Stimulated activated CD4-positive, alpha-beta T cell treated with anti-CD3 and anti-CD28 coated beads, Interleukin-4, amount 100 ng/mL, for 4 hours (primary cell): ENCODE measurements around the gene BRCA1.
"Not testable (repeated sequence)": the region's sequence is repeated elsewhere in the genome, so short reads cannot be mapped to it uniquely, and the experiment has no call there.

Experiments
- DNase-seq, 2 experiments: peaks; one replicate each; pipeline ENCODE4 v3.0.0-alpha.2; 2020

Gene BRCA1

DNA sequence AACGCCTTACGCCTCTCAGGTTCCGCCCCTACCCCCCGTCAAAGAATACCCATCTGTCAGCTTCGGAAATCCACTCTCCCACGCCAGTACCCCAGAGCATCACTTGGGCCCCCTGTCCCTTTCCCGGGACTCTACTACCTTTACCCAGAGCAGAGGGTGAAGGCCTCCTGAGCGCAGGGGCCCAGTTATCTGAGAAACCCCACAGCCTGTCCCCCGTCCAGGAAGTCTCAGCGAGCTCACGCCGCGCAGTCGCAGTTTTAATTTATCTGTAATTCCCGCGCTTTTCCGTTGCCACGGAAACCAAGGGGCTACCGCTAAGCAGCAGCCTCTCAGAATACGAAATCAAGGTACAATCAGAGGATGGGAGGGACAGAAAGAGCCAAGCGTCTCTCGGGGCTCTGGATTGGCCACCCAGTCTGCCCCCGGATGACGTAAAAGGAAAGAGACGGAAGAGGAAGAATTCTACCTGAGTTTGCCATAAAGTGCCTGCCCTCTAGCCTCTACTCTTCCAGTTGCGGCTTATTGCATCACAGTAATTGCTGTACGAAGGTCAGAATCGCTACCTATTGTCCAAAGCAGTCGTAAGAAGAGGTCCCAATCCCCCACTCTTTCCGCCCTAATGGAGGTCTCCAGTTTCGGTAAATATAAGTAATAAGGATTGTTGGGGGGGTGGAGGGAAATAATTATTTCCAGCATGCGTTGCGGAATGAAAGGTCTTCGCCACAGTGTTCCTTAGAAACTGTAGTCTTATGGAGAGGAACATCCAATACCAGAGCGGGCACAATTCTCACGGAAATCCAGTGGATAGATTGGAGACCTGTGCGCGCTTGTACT lies at the start of gene BRCA1:
Gene BRCA1, minus strand, starts transcription at position 232 of the 834 bp plus-strand sequence. CDS start 1,268 bp downstream, outside the sequence.
- peak; percentile 84 to 93 for DNase-seq

DNA sequence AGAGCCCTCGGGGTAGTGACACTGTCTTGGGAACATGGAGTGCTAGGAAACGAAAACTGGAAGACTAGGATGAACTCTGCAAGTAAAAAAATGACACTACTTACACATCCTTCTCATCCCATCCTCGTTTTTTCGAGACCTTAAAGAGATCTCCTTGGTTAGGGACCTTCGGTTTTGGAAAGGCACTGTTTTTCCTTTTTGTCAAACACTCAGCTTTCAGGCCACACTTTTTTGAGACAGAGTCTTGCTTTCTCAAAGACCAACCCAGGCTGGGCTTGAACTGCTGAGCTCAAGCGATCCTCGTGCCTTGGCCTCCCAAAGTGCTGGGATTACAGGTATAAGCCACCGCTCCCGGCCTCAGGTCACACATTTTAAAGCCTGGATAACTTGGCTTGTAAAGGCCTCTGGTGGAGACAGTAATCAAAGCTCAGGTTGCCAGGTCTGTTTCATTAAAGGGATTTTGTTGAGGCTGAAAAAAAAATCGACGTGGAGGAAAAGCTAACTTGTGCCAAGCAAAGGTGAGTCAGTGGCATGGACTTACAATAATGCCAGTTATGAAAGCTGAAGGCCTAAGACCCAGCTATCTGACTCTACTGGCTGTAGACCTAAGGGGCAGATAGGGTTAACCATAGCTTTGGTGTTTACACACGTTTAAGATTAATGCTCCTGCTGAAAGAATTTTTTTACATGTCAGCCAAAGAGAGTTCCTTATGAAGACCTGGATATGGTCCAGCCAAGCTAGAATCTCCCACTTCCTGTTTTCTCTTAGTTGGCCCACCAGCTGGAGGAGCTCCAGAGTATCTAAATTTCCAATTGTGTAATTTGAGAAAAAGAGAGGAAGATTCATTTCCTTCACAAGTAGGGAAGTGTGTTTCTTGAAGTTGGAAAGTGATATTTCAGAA lies 46.7 kb upstream of the BRCA1 start:
- DNase-seq: no peak

DNA sequence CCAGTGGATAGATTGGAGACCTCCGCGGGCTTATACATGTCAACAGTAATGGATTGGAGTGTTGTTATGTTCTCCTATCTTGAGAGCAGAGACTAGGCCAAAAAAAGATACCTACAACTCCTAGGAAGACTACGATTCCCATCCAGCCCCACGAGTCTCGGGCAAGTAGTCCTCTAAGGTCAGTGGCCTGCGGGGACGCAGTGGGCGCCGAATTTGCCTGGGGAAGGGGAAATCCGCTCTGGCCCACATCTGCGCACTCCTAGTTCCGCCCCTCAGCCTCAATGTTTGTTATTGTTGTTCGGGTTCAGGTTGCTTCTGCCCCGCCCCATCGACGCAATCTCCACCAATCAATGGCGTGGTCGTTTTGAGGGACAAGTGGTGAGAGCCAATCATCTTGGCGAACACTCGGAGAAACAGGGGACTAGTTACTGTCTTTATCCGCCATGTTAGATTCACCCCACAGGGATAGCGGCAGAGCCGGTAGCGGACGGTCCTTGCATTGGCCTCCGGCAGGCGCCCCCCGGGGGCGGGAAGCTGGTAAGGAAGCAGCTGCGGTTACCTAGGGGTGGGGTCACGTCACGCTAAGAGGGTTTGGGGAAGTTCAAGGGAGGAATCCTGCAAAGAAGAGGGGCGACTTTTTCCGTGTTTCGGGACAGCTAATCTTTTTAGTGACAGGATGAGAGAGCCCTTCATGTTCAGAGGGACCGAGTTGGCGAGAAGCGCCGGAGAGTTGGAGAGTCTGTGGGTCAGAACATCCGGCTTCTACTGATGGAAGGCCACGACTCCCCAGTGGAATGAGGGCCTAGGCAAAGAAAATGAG lies 45.8 kb upstream of the BRCA1 start, which contains the start of gene NBR1:
Gene NBR1, plus strand, starts transcription at position 449 of the 820 bp plus-strand sequence. CDS start 4,586 bp downstream, outside the sequence.
- peak; percentile 83 to 96 for DNase-seq

DNA sequence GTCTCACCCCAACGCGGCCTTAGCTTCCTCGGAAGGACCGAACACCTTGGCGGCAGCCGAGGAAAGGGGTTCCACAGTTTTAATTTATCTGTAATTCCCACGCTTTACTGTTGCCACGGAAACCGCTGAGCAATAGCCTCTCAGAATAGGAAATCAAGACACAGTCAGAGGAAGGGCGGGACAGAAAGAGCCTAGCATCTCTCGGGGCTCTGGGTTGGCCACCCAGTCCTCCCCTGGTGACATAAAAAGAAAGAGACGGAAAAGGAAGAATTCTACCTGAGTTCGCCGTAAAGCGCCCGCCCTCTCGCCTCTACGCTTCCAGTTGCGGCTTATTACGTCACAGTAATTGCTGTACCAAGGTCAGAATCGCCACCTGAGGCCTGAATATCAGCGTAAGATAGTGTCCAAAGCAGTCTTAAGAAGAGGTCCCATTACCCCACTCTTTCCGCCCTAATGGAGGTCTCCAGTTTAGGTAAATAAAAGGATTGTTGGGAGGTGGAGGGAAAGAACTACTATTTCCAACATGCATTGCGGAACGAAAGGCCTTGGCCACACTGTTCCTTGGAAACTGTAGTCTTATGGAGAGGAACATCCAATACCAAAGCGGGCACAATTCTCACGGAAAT lies 45.1 kb upstream of the BRCA1 start:
- DNase-seq: peak; percentile 71 to 90

DNA sequence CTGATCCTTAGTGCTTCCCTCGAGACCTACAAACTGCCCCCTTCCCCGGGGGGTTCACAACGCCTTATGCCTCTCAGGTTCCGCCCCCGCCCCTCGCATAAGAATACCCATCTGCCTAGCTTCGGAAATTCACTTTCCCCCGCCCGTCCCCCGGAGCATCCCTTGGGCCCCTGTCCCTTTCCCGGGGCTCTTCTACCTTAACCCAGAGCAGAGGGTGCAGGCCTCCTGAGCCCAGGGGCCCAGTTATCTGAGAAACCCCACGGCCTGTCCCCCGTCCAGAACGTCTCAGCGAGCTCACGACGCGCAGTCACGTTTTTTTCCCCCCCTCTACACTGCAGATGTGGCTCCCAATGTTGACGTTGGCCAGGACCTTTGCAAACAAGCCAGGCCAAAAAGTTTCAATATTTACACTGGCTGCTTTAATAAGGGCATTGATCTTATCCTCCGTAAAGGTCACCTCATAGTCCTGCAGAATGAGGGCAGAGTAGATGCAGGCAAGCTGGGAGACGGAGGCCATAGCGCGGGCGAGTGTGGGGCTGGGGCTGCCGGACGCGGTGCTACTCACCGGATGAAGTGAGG lies 44.5 kb upstream of the BRCA1 start:
- DNase-seq: peak in 1 of 2 experiments; percentile 3

DNA sequence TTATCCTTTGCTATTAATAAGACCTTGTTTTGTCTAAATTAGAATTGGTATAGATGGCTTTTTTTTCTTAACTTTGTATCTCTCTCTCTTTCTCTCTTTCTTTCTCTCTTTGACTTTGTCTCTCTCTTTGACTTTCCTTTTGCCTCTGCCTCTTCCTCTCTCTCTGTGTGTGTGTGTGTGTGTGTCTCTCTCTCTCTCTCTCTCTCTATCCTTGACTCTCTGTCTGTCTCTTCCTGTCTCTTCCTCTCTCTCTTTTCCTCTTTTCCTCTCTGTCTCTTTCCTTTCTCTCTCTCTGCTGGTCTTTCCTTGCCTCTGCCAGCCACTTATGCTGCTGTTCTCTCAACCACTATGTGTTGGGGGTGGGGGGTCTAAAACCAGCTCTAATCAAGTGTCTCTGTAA lies 40.8 kb upstream of the BRCA1 start:
- not testable (repeated sequence) for DNase-seq

GRCh38 chr17:43159957-43160356 lies 34.8 kb upstream of the BRCA1 start:
- DNase-seq: not testable (repeated sequence)

- DNase-seq: not testable (repeated sequence)
Observed at GRCh38 chr17:43159232-43159631, 34.1 kb upstream of the BRCA1 start.

DNA sequence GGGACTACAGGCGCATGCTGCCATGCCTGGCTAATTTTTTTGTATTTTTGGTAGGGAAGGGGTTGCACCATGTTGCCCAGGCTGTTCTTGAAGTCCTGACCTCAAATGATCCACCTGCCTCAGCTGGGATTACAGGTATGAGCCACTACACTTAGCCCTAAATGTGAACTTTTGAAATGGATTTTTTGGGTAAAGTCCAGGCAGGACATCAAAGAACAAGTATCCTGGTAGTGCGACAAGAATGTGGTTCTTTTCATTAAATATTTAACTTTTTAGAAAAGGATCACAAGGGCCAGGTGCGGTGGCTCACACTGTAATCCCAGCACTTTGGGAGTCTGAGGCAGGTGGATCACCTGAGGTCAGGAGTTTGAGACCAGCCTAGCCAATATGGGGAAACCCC lies 30.5 kb upstream of the BRCA1 start:
- DNase-seq: no peak

DNA sequence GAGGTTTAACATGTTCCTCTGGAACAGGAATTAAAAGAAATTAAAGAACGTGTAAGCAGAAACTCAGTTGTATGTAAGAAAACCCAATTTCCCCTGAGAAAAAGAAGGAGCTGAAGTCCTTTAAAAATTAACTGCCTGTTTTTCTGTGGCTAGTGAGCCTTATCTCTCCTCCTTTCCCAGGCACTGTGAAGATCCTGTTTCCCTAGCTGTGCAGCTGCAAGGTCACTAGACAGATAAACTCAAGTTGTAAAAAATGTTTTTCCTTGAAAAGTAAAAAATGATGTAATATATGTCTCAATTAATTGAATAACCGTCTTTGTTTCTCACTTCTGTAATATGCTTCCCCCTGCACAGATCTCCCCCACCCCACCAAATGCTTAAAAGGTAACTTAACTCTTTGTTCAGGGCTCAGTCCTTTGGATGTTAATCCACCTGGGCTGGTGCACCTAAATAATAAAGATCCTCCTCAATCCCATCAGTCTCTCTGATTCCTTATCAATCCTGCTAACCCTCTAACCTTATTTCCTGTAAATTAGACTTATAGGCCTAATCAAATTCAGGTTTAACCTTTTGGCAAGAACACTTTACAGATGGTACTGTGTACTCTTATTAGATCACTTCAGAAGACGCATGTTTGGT lies 28.2 kb upstream of the BRCA1 start:
- not testable (repeated sequence) for DNase-seq

DNA sequence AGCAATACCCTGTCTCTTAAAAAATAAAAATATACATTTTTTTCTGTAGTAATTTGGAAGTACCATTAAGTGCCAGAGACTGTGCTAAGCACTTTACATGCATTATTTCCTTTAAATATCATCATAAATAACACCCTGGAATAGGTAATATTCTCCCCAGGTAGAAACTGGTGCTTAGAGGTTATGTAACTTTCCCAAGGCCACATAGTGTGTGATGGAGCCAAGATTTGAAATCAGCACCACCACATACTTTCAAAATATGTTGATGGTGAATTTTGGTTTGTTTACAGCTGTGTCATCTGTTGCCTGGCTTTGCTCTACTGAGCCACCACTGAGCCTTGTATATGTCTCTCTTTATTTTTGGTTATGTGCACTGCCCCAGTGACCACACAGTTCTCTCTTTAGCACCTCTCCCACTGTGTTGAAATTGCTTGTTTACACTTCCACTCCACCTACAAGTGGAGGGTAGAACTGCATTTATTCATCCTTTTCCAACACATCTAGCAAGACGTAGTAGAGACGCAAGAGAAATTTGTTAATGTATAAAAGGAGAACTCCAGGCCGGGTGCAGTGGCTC lies 26.8 kb upstream of the BRCA1 start:
- DNase-seq: no peak

DNA sequence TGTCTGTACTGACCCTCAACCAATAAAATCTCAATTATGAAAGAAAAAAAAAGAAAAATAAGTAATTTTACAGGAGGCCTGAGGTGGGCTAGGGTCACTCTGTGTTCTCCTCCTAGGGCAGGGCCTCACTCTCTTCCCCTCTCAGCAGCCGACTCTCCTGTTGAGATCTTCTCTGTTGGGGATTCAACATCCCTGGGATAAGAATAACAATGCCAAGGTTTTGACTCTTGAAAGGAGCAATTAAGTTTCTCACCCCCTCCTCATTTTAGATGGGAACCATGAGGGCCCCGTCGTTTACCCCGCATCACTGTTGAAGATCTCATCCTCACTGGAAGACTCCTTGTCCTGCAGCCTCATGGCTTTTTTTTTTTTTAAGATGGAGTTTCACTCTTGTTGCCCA lies 21.5 kb upstream of the BRCA1 start:
- no peak for DNase-seq

DNA sequence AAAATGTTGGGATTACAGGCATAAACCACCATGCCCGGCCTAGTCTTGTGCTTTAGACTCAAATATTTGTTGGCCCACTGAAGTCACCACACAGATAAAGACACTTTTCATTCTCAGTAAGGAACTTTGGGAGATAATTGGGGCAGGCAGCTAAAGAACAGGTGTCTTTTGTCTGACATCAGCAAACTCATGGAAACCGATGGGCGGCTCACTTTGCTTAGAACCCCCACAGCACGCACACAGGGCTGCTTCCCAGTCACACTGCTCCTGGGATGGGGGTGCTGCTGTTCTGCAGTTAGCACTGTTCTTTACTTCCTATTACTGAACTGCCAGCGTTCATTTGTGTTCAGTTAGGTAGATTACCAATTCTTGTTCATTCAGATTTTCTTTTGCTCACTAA lies 18.0 kb upstream of the BRCA1 start:
- DNase-seq: no peak

- no peak for DNase-seq
Observed at GRCh38 chr17:43142153-43142552, 17.0 kb upstream of the BRCA1 start.

GRCh38 chr17:43140396-43141332 lies 15.5 kb upstream of the BRCA1 start:
- DNase-seq: no peak

GRCh38 chr17:43138531-43138930 lies 13.4 kb upstream of the BRCA1 start:
- DNase-seq: not testable (repeated sequence)

- not testable (repeated sequence) for DNase-seq
Observed at GRCh38 chr17:43136574-43136973, 11.4 kb upstream of the BRCA1 start.

DNA sequence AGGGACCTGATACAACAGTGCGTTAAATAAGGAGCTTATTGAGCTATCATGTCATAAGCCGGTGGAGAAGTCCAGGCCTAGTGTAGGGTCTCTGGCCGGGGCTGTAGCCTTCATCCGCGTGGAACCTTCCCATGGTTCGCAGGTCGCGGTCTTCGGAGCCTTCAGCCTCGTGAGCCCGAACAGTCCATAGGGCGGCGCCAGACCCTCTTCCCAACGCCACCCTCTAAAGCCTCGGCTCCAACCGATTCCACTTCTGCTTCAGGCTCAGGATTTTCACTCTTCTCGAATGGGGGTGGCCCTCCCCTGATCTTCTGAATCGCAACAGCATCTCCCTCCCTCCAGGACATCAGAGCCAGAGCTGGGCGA lies 10.3 kb upstream of the BRCA1 start:
- DNase-seq: no peak

- DNase-seq: no peak
Observed at GRCh38 chr17:43134774-43135453, 9.8 kb upstream of the BRCA1 start.
